Measurements from ENCODE around the gene ASTL.

The ASTL gene

DNA sequence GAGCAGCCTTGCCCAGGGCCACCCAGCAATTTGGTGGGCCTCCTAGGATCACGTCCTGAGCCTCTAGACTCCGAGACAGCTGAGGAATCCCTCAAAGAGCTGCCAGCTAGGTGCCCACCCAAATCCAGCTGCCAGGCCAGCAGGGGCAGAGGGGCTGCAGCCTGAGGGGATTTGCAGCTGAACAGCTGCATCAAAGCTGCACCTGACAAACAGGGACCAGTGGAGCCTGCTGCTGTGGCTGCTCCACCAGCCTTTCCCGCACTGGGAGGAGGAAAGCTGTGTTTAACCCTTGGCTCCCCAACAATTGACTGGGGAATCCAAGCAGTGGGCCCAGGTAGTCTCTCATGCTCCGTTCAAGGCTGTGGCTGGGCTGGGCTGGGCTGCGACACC lies 30.2 kb downstream of the ASTL start:
- CTCF ChIA-PET = interaction anchor here (0.9 to 1.1 kb wide), 2 partner anchors 9 to 86 kb away, joined by 3 to 6 read pairs; no protein-coding TSS in a partner anchor

DNA sequence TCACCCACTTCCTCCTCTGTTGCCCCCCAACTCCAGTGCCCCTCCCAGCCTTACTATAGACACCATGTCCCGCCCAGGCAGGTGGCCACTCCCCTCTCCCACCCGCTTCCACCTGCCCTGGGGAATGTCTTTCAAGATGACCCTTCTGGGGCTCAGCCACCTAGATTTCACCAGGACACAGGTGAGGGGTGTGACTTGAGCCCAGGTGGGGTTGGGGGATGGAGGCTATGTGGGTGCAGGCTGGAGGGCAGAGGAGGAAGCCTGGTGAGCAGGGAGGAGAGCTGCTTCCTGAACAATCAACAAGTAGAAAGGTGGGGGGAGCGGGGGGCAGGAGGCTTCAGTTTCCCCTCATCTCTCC lies 30.6 kb downstream of the ASTL start:
- Histone ChIP-seq H3K4me1 (ENCODE audit: control insufficient read depth, insufficient read depth, low read length) (no peaks in the 10 kb centered on the region), H3K9me3 (ENCODE audit: control insufficient read depth, insufficient read depth, low read depth, low read length) (no peaks in the 10 kb centered on the region), H3K36me3 (ENCODE audit: control insufficient read depth in 2 of 2, insufficient read depth in 1 of 2, low read length in 2 of 2) (no peaks in the 10 kb centered on the region), H3K27ac (ENCODE audit: extremely low read depth, low read depth, low read length) (no peak overlapping the region), H3K4me3 (ENCODE audit: low read depth, low read length) (no peak overlapping the region)
- CTCF ChIA-PET = interaction anchor here (0.9 kb wide), 1 partner anchor 9 kb away, joined by 3 read pairs; no protein-coding TSS in a partner anchor
- TF ChIP-seq ZNF843 (tag by site-specific recombination; IDR thresholded peaks at IDR 0.05) (no peak), SCRT2 (tag by site-specific recombination; IDR thresholded peaks at IDR 0.05) (peak; percentile 79; the same call in 1 of the 2 replicates)
- POLR2A ChIA-PET = no interaction called here

More for the DNA sequence above, 30.2 kb downstream of the ASTL start:
- Histone ChIP-seq H3K9me3 (ENCODE audit: control insufficient read depth, insufficient read depth, low read depth, low read length) (no peaks in the 10 kb centered on the region), H3K36me3 (ENCODE audit: control insufficient read depth in 2 of 2, insufficient read depth in 1 of 2, low read length in 2 of 2) (no peaks in the 10 kb centered on the region), H3K4me1 (ENCODE audit: control insufficient read depth, insufficient read depth, low read length) (no peaks in the 10 kb centered on the region), H3K4me3 (ENCODE audit: low read depth, low read length) (no peak overlapping the region), H3K27ac (ENCODE audit: extremely low read depth, low read depth, low read length) (no peak overlapping the region)
- TF ChIP-seq ZNF473 (tag by site-specific recombination; IDR thresholded peaks at IDR 0.05) (no peak), ZFP3 (tag by site-specific recombination; IDR thresholded peaks at IDR 0.05; ENCODE audit: low read depth) (no peak), ZBTB7A (tag by site-specific recombination; IDR thresholded peaks at IDR 0.05; ENCODE audit: low read depth) (no peak), ZNF843 (tag by site-specific recombination; IDR thresholded peaks at IDR 0.05) (no peak), ZNF16 (tag by site-specific recombination; IDR thresholded peaks at IDR 0.05; ENCODE audit: low read depth) (no peak), SP3 (tag by site-specific recombination; IDR thresholded peaks at IDR 0.05) (no peak)
- TF ChIP-seq, protein P1, sequence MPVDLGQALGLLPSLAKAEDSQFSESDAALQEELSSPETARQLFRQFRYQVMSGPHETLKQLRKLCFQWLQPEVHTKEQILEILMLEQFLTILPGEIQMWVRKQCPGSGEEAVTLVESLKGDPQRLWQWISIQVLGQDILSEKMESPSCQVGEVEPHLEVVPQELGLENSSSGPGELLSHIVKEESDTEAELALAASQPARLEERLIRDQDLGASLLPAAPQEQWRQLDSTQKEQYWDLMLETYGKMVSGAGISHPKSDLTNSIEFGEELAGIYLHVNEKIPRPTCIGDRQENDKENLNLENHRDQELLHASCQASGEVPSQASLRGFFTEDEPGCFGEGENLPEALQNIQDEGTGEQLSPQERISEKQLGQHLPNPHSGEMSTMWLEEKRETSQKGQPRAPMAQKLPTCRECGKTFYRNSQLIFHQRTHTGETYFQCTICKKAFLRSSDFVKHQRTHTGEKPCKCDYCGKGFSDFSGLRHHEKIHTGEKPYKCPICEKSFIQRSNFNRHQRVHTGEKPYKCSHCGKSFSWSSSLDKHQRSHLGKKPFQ (tag by site-specific recombination; IDR thresholded peaks at IDR 0.05) = no peak
- POLR2A ChIA-PET = no interaction called here

DNA sequence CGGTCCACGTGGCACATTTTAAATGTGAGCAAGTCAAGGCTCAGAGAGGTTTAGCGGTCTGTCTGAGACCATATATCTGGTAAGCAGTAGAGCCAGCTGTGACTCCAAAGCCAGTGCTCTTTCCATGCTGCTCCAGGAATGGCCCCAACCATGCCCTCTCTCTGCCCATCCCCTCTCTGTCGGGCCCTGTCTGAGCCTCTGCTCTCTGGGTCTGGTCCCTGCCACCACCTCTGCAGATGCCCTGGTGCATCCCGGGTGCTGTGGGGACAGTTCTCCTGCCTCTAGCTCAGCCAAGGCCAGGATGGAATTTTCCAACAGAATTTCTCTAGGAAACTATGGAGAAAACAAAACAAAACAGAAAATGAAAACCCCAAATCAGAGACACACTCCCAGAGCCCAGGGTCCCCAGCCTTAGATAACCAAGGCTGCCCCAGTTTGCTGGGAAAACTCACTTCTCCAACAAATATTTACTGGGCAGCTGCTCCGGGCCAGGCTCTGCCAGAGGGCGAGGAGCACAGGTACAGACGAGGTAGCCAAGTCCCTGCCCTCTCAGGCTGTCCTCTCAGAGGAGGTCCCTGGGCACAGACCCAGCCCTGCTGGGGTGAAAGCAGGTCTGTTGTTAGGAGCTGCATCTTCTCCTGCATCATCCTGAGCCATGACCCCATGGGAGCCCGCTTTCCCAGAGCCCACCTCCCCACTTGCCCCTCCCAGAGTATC lies 31.2 kb downstream of the ASTL start:
- no peak for TF ChIP-seq ZNF423 (tag by site-specific recombination; IDR thresholded peaks at IDR 0.05)
- no peak for TF ChIP-seq OSR2 (tag by site-specific recombination; IDR thresholded peaks at IDR 0.05)
- no peak for TF ChIP-seq FEZF1 (tag by site-specific recombination; IDR thresholded peaks at IDR 0.05)
- TF ChIP-seq ZNF133 (tag by site-specific recombination; IDR thresholded peaks at IDR 0.05) = no peak
- TF ChIP-seq RBAK (tag by site-specific recombination; IDR thresholded peaks at IDR 0.05) = no peak
- no peak for TF ChIP-seq IKZF3 (tag by site-specific recombination; IDR thresholded peaks at IDR 0.05)
- TF ChIP-seq, protein P2, sequence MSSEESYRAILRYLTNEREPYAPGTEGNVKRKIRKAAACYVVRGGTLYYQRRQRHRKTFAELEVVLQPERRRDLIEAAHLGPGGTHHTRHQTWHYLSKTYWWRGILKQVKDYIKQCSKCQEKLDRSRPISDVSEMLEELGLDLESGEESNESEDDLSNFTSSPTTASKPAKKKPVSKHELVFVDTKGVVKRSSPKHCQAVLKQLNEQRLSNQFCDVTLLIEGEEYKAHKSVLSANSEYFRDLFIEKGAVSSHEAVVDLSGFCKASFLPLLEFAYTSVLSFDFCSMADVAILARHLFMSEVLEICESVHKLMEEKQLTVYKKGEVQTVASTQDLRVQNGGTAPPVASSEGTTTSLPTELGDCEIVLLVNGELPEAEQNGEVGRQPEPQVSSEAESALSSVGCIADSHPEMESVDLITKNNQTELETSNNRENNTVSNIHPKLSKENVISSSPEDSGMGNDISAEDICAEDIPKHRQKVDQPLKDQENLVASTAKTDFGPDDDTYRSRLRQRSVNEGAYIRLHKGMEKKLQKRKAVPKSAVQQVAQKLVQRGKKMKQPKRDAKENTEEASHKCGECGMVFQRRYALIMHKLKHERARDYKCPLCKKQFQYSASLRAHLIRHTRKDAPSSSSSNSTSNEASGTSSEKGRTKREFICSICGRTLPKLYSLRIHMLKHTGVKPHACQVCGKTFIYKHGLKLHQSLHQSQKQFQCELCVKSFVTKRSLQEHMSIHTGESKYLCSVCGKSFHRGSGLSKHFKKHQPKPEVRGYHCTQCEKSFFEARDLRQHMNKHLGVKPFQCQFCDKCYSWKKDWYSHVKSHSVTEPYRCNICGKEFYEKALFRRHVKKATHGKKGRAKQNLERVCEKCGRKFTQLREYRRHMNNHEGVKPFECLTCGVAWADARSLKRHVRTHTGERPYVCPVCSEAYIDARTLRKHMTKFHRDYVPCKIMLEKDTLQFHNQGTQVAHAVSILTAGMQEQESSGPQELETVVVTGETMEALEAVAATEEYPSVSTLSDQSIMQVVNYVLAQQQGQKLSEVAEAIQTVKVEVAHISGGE (tag by site-specific recombination; conservative IDR thresholded peaks at IDR 0.05; ENCODE audit: low read depth) = no peak
- TF ChIP-seq, protein P3, sequence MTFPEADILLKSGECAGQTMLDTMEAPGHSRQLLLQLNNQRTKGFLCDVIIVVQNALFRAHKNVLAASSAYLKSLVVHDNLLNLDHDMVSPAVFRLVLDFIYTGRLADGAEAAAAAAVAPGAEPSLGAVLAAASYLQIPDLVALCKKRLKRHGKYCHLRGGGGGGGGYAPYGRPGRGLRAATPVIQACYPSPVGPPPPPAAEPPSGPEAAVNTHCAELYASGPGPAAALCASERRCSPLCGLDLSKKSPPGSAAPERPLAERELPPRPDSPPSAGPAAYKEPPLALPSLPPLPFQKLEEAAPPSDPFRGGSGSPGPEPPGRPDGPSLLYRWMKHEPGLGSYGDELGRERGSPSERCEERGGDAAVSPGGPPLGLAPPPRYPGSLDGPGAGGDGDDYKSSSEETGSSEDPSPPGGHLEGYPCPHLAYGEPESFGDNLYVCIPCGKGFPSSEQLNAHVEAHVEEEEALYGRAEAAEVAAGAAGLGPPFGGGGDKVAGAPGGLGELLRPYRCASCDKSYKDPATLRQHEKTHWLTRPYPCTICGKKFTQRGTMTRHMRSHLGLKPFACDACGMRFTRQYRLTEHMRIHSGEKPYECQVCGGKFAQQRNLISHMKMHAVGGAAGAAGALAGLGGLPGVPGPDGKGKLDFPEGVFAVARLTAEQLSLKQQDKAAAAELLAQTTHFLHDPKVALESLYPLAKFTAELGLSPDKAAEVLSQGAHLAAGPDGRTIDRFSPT (tag by site-specific recombination; IDR thresholded peaks at IDR 0.05) = no peak
- CTCF ChIA-PET = interaction anchor here (1.1 kb wide), 1 partner anchor 11 kb away, joined by 4 read pairs; no protein-coding TSS in a partner anchor
- Histone ChIP-seq H3K4me1 (ENCODE audit: control insufficient read depth, insufficient read depth, low read length) (no peaks in the 10 kb centered on the region), H3K4me3 (ENCODE audit: low read depth, low read length) (no peak overlapping the region), H3K36me3 (ENCODE audit: control insufficient read depth in 2 of 2, insufficient read depth in 1 of 2, low read length in 2 of 2) (no peaks in the 10 kb centered on the region), H3K9me3 (ENCODE audit: control insufficient read depth, insufficient read depth, low read depth, low read length) (no peaks in the 10 kb centered on the region), H3K27ac (ENCODE audit: extremely low read depth, low read depth, low read length) (no peak overlapping the region)
- POLR2A ChIA-PET = no interaction called here

Data from HEK293 (cell line).